ENCODE data around the gene RAB33B.

Gene RAB33B

DNA sequence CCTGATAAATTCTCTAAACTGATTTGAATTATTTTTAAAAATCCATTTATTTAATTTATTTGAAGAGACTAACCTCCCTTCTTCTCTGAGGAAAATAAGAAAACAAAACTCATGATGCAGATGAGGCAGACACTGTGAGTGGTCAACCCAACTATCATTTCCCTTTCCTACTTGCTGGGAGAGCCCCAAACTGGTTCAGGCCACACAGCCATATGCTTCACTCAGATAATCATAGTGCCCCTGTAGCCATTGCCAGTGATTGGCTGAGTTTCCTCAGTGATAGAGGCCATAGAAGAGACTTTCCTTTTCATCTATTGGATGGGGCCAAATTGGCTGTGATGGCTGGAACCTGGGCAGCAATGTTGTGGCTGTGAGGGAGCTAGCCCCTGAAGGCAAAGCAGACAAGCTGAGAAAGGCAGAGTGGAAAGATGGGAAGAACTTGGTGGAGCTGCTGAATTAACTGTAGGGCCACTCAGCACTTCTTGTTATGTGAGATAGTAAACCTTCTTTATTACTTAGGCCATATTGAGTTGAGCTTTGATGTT lies 49.8 kb downstream of the RAB33B start:
- H3K79me2 ChIP-seq (ENCODE audit: control insufficient read depth, insufficient read depth, low read length, unreplicated experiment) = no peaks in the 10 kb centered on the region
- no peaks in the 10 kb centered on the region for H3K4me1 ChIP-seq (ENCODE audit: control insufficient read depth, insufficient read depth, low read length, unreplicated experiment)
- H2AFZ ChIP-seq (ENCODE audit: low read length, unreplicated experiment) = no peak overlapping the region
- no peak overlapping the region for H3K27ac ChIP-seq (ENCODE audit: low read depth, low read length)
- no peaks in the 10 kb centered on the region for H3K27me3 ChIP-seq (ENCODE audit: insufficient read depth, low read length)
- H3K36me3 ChIP-seq (ENCODE audit: insufficient read depth, low read length) = peaks cover 8% of the 10 kb centered on the region; the same call in 1 of the 2 replicates
- no peak overlapping the region for H3K4me3 ChIP-seq (ENCODE audit: low read depth, low read length)

DNA sequence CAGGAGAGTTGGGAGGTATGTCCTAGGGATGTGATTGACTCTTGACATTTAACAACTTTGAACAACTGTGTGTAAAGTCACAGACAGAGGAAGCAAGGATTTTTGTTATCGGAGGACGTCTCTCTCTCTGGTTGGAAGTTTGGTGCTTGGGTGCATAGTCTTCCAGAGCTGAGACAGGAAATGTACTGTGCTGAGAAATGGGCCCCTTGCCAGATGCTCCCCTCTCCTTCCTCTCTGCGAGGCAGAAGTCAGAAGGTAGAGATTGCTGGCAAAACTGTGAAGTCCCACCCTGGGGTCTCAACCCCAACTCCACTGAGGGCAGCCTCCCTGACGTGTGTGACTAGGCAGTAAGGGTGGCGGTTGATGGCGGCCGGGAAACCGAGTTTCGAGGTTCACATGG lies 52.9 kb downstream of the RAB33B start:
- H3K79me2 ChIP-seq (ENCODE audit: control insufficient read depth, insufficient read depth, low read length, unreplicated experiment) = no peaks in the 10 kb centered on the region
- peaks cover 12% of the 10 kb centered on the region for H3K36me3 ChIP-seq (ENCODE audit: insufficient read depth, low read length)

DNA sequence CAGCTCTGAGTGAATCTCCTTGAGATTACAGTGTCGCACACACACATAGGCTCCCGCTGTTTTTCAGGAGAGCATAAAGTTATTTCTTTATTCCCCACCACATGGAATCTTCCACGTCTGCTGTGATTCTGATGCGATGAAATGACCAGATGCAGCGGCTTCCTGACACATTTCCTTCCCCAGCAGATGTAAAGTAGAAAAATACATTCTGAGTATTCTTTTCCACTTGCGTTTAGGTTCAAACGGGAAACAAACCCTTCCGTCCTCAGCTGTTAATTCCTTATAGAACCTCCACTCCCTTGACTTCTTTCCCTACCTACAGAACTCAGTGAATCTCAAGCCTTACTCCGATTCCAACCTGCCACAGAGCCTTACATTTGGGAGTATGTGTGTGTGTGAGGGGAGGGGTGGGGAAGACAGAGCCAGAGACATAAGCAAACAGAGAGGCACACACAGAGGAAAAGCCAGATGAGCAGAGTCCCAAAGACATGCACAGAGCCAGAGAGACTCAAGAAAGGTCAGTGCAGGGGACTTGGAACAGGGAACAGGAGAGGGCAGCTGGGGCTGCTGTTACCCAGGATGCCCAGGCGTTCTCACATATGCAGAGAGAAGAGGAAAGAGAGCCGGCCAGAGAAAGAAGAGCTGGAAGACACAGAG lies 54.8 kb downstream of the RAB33B start:
- Histone ChIP-seq H3K36me3 (ENCODE audit: insufficient read depth, low read length) (peaks cover 12% of the 10 kb centered on the region), H3K79me2 (ENCODE audit: control insufficient read depth, insufficient read depth, low read length, unreplicated experiment) (no peaks in the 10 kb centered on the region), H2AFZ (ENCODE audit: low read length, unreplicated experiment) (no peak overlapping the region), H3K4me1 (ENCODE audit: control insufficient read depth, insufficient read depth, low read length, unreplicated experiment) (no peaks in the 10 kb centered on the region), H3K4me3 (ENCODE audit: low read depth, low read length) (no peak overlapping the region), H3K27ac (ENCODE audit: low read depth, low read length) (no peak overlapping the region), H3K27me3 (ENCODE audit: insufficient read depth, low read length) (no peaks in the 10 kb centered on the region)

More for the DNA sequence above, 52.9 kb downstream of the RAB33B start:
- Histone ChIP-seq H3K4me3 (ENCODE audit: low read depth, low read length) (no peak overlapping the region), H3K4me1 (ENCODE audit: control insufficient read depth, insufficient read depth, low read length, unreplicated experiment) (no peaks in the 10 kb centered on the region), H3K27ac (ENCODE audit: low read depth, low read length) (no peak overlapping the region), H3K27me3 (ENCODE audit: insufficient read depth, low read length) (no peaks in the 10 kb centered on the region), H2AFZ (ENCODE audit: low read length, unreplicated experiment) (no peak overlapping the region)

DNA sequence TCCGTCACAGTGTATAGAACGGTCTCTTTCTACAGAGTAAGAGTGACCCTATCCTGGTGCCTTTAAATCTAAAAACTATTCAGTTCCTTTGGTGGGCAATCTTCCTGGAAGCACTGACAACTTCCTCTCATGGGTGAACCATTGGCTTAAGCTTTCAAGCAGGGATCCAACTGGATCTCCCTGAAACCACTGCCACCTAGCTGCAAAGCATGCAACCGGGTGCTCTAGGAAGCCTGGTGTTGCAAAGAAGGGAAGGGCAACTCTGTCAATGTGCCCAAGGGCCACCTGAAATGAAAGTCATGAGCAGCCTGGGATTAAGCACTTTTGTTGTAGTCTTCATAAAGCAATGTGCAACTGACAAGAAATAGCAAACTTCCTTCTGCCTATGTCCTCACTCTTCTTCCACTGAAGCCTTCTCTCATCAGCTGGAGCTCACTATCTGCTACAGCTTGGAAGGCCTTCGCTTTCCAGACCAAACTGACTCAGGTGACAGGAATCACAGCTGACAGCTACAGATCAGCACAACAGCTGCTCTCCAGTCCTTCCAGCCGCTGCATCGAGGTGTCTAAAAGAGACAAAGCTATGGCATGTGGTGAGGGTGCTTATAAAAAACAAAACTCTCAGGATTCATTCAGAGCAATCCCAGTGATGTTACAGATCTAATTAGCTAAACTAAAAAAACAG lies 55.9 kb downstream of the RAB33B start:
- H3K27me3 ChIP-seq (ENCODE audit: insufficient read depth, low read length) = no peaks in the 10 kb centered on the region
- H3K36me3 ChIP-seq (ENCODE audit: insufficient read depth, low read length) = peaks cover 12% of the 10 kb centered on the region
- H3K79me2 ChIP-seq (ENCODE audit: control insufficient read depth, insufficient read depth, low read length, unreplicated experiment) = no peaks in the 10 kb centered on the region
- H2AFZ ChIP-seq (ENCODE audit: low read length, unreplicated experiment) = no peak overlapping the region
- no peak overlapping the region for H3K27ac ChIP-seq (ENCODE audit: low read depth, low read length)
- H3K4me1 ChIP-seq (ENCODE audit: control insufficient read depth, insufficient read depth, low read length, unreplicated experiment) = no peaks in the 10 kb centered on the region
- H3K4me3 ChIP-seq (ENCODE audit: low read depth, low read length) = no peak overlapping the region

DNA sequence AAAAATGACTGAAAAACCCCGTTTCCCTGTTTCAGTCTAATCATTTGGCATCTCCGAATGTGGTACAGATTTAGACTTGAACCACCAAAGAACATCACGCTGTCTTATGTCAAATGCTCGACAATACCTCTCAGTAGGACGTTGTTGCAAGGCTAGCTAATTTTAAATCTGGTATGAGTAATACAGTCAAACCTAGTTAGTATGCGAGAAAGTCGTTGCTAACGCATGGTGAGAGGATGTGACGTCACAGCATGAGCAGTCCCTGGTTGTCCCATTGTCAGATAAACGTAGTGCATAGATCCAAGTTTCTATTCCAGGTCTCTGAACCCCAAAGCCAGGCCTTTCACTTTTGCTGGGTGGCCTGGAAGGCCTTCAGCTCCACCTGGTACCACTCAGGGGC lies 57.4 kb downstream of the RAB33B start:
- Histone ChIP-seq H3K27me3 (ENCODE audit: insufficient read depth, low read length) (no peaks in the 10 kb centered on the region), H2AFZ (ENCODE audit: low read length, unreplicated experiment) (no peak overlapping the region), H3K36me3 (ENCODE audit: insufficient read depth, low read length) (peaks cover 5% of the 10 kb centered on the region; the same call in 1 of the 2 replicates)

DNA sequence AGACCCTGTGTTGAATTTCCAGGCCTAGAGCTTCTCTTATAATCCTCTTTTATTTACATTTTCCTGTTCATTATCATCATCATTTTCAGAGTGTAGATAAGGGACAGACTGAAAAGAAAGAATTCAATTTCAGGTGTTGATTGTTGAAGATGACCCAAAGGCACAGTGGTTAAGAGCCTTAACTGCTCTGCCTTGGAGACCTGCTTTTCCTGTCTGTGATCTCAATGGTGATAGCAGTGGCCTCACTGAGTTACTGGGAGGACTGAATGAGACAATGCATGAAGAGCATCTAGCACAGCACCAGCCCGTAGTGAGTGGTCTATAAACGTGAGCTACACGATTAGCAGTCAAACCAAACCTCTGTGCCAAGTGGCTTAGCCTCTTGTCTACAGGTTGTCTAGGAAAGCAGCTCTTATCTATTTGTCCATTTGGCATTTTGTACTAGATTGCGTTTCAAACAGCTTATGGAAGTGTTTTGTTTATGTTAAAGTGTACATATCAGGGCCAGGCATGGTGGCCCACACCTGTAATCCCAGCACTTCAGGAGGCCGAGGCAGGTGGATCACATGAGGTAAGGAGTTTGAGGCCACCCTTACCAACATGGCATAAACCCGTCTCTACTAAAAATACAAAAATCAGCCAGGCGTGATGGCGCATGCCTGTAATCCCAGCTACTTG lies 60.6 kb downstream of the RAB33B start:
- peaks cover 8% of the 10 kb centered on the region; the same call in 1 of the 2 replicates for H3K36me3 ChIP-seq (ENCODE audit: insufficient read depth, low read length)
- no peak overlapping the region for H3K27ac ChIP-seq (ENCODE audit: low read depth, low read length)
- H2AFZ ChIP-seq (ENCODE audit: low read length, unreplicated experiment) = no peak overlapping the region
- H3K4me3 ChIP-seq (ENCODE audit: low read depth, low read length) = no peak overlapping the region
- H3K27me3 ChIP-seq (ENCODE audit: insufficient read depth, low read length) = no peaks in the 10 kb centered on the region
- no peaks in the 10 kb centered on the region for H3K4me1 ChIP-seq (ENCODE audit: control insufficient read depth, insufficient read depth, low read length, unreplicated experiment)
- no peaks in the 10 kb centered on the region for H3K79me2 ChIP-seq (ENCODE audit: control insufficient read depth, insufficient read depth, low read length, unreplicated experiment)

More for the DNA sequence above, 57.4 kb downstream of the RAB33B start:
- no peak overlapping the region for H3K27ac ChIP-seq (ENCODE audit: low read depth, low read length)
- no peak overlapping the region for H3K4me3 ChIP-seq (ENCODE audit: low read depth, low read length)
- no peaks in the 10 kb centered on the region for H3K79me2 ChIP-seq (ENCODE audit: control insufficient read depth, insufficient read depth, low read length, unreplicated experiment)
- no peaks in the 10 kb centered on the region for H3K4me1 ChIP-seq (ENCODE audit: control insufficient read depth, insufficient read depth, low read length, unreplicated experiment)

DNA sequence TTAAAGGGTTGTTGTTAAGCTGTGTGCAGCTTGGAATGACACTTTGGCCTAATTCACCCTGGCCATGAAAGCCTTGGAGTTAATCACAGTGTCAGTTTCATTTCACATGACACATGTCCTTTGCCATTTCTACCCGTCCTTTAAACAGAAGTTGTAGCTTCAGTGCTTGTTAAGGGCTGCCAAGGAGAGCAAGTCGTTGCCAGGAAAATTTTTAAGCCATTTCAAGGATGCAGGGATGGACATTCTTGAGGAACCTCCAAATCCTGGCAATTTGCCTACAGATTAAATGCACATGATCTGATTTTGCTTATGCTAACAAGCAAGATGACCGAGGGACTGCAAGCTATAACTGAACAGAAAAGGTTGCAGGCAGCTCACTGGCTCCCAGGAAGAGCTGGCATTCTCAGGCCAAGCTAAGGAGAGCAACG lies 61.6 kb downstream of the RAB33B start:
- Histone ChIP-seq H3K36me3 (ENCODE audit: insufficient read depth, low read length) (0 out of 2 replicates have a peak, but pooled peaks cover 6% of the 10 kb centered on the region), H3K4me1 (ENCODE audit: control insufficient read depth, insufficient read depth, low read length, unreplicated experiment) (no peaks in the 10 kb centered on the region), H3K79me2 (ENCODE audit: control insufficient read depth, insufficient read depth, low read length, unreplicated experiment) (no peaks in the 10 kb centered on the region), H3K27ac (ENCODE audit: low read depth, low read length) (no peak overlapping the region), H3K4me3 (ENCODE audit: low read depth, low read length) (no peak overlapping the region), H2AFZ (ENCODE audit: low read length, unreplicated experiment) (no peak overlapping the region), H3K27me3 (ENCODE audit: insufficient read depth, low read length) (no peaks in the 10 kb centered on the region)

DNA sequence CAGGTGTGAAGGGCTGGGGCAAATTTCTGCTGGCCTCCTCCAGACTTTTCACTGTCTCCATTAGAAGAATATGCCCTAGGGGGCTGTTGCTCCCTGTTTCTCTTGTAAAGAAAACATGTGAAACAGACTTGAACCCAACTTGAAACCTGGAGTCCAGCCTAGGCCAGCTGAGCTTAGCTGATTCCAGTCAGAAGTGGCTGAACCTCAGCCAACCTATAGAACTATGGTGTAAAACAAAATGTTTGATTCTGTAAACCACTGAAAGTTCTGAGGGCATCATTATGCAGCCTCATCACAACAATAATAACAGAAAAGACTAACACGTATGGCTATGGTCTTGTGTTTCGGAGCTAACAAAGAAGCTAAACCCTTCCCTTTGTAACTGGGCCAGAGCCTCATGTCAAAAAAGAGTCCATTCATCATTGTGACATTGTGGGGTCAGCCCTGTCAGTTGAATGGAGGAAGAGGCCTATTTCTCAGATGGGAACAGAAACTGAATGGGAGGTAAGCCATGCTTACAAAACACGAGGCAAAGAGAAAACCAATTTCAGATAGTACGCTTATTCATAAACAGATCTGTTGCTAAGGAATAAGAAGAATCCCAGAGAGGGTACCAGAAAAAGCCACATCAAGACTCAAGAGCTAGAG lies 68.0 kb downstream of the RAB33B start:
- no peak overlapping the region for H3K27ac ChIP-seq (ENCODE audit: low read depth, low read length)
- peaks cover 22% of the 10 kb centered on the region for H3K36me3 ChIP-seq (ENCODE audit: insufficient read depth, low read length)
- H2AFZ ChIP-seq (ENCODE audit: low read length, unreplicated experiment) = no peak overlapping the region
- no peaks in the 10 kb centered on the region for H3K27me3 ChIP-seq (ENCODE audit: insufficient read depth, low read length)
- H3K4me3 ChIP-seq (ENCODE audit: low read depth, low read length) = no peak overlapping the region
- no peaks in the 10 kb centered on the region for H3K79me2 ChIP-seq (ENCODE audit: control insufficient read depth, insufficient read depth, low read length, unreplicated experiment)
- H3K4me1 ChIP-seq (ENCODE audit: control insufficient read depth, insufficient read depth, low read length, unreplicated experiment) = no peaks in the 10 kb centered on the region

DNA sequence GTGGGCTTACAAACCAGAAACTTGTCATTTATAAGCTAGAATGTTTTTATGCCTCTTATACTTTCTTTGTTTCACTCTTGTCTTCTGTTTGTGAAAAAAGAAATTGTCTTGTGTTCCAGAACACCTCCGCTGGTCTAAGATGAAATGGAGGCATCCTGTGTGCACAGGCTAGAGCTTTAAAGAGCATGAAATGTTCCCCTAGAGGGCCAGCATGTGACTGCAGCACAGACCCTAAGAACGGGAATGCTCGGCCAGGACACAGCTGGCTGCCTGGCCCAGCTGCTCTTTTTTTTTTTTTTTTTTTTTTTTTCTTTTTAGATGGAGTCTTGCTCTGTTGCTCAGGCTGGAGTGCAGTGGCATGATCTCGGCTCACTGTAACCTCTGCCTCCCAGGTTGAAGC lies 68.5 kb downstream of the RAB33B start:
- H3K27me3 ChIP-seq (ENCODE audit: insufficient read depth, low read length) = no peaks in the 10 kb centered on the region
- peaks cover 23% of the 10 kb centered on the region for H3K36me3 ChIP-seq (ENCODE audit: insufficient read depth, low read length)
- H3K27ac ChIP-seq (ENCODE audit: low read depth, low read length) = no peak overlapping the region
- H3K4me3 ChIP-seq (ENCODE audit: low read depth, low read length) = no peak overlapping the region
- H2AFZ ChIP-seq (ENCODE audit: low read length, unreplicated experiment) = no peak overlapping the region
- H3K4me1 ChIP-seq (ENCODE audit: control insufficient read depth, insufficient read depth, low read length, unreplicated experiment) = no peaks in the 10 kb centered on the region
- H3K79me2 ChIP-seq (ENCODE audit: control insufficient read depth, insufficient read depth, low read length, unreplicated experiment) = no peaks in the 10 kb centered on the region

DNA sequence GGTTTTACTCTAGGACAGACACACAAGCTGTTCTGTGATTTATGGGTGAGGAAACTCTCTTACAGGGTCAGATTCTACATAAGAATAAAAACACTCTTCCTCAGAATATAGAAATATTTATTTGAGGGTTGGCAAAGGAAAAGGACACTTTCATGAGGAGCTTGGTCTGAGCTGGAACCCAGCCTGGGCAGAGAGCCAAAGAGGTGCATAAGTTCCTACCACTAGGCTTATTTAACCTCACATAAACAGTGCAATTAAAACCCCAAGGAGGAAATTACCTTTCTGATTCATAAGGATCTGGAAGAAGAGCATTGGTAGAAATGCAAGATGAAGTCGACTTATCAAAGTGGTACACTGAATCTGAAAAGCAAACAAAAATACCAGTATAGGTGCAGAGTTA lies 69.2 kb downstream of the RAB33B start:
- Histone ChIP-seq H3K27ac (ENCODE audit: low read depth, low read length) (no peak overlapping the region), H3K36me3 (ENCODE audit: insufficient read depth, low read length) (peaks cover 29% of the 10 kb centered on the region), H2AFZ (ENCODE audit: low read length, unreplicated experiment) (no peak overlapping the region), H3K4me1 (ENCODE audit: control insufficient read depth, insufficient read depth, low read length, unreplicated experiment) (no peaks in the 10 kb centered on the region), H3K27me3 (ENCODE audit: insufficient read depth, low read length) (no peaks in the 10 kb centered on the region), H3K4me3 (ENCODE audit: low read depth, low read length) (no peak overlapping the region), H3K79me2 (ENCODE audit: control insufficient read depth, insufficient read depth, low read length, unreplicated experiment) (no peaks in the 10 kb centered on the region)

Measured in ACC112 (cell line).